GM12878 (cell line): ENCODE measurements around the gene PRH1. TPM values are rescaled to one million over a fixed set of nuclear protein-coding genes. Genes with fewer than 3 reads are reported as not detected.

ENCODE experiments used
- ATAC-seq: fragments of 200-7000 bp; cut with Tn5 transposase; 3 replicates; pipeline ENCODE4 v1.9.1; 2020; ENCODE audit warnings: mild to moderate bottlenecking, moderate library complexity
- BruUV-seq: library from RNA; stranded (reverse); fragments of 400-500 nt; replicated peaks from 2 replicates; lab custom pipeline; 2021; lab: Mats Ljungman, UMichigan
- CTCF ChIA-PET: fragments of 300-600 bp; sonication (Branson Sonifier 250); formaldehyde crosslinking; extraction: SDS; loops from one replicate; lab custom pipeline; 2021; ENCODE audit warnings: inconsistent platforms; lab: Yijun Ruan, JAX
- POLR2A ChIA-PET: fragments of 350-600 bp; formaldehyde crosslinking; extraction: SDS; loops from one replicate; lab custom pipeline; 2021; ENCODE audit warnings: inconsistent platforms; lab: Charles Lee
- RAD21 ChIA-PET: fragments of 300-600 bp; sonication (Branson Sonifier 250); formaldehyde crosslinking; loops from one replicate; lab custom pipeline; 2023; ENCODE audit warnings: antibody characterized with exemption; ENCODE audit not compliant: unreplicated experiment; lab: Charles Lee
- SMC1A ChIA-PET: fragments of 300-600 bp; sonication (Branson Sonifier 250); formaldehyde crosslinking; loops from one replicate; lab custom pipeline; 2023; ENCODE audit not compliant: unreplicated experiment, uncharacterized antibody; lab: Charles Lee
- DNase-seq: peaks from one replicate; pipeline ENCODE4 v3.0.0-alpha.2; 2011; ENCODE audit warnings: low read depth, low spot score
- FAIRE-seq: peaks from 3 replicates; lab custom pipeline; 2011; peaks lifted over from hg19 to GRCh38; lab: Jason Lieb, UNC
- H2AFZ ChIP-seq: 2 replicates; pipeline ENCODE4 v1.6.0; 2011; ENCODE audit warnings: low read depth, low read length, control low read depth; ENCODE audit not compliant: control insufficient read depth
- H3K27ac ChIP-seq: 2 replicates; pipeline ENCODE4 v1.5.1; 2011; ENCODE audit warnings: control low read depth; ENCODE audit not compliant: control insufficient read depth, insufficient read depth
- H3K27me3 ChIP-seq, 2 experiments: replicated peaks in 1 of 2; 2 replicates each; pipeline versions ENCODE4 v1.6.0 to v1.6.1; 2011; ENCODE audit warnings: low read length in 1 of 2; ENCODE audit not compliant: control insufficient read depth in 2 of 2, insufficient read depth in 2 of 2
- H3K36me3 ChIP-seq, 2 experiments: 2 replicates each; pipeline ENCODE4 v1.5.1; 2011; ENCODE audit warnings: low read length in 1 of 2; ENCODE audit not compliant: control insufficient read depth in 2 of 2, insufficient read depth in 2 of 2
- H3K4me1 ChIP-seq: 2 replicates; pipeline ENCODE4 v1.6.1; 2011; ENCODE audit warnings: mild to moderate bottlenecking, low read length, moderate library complexity, mixed read lengths; ENCODE audit not compliant: control insufficient read depth, insufficient read depth
- H3K4me2 ChIP-seq: 2 replicates; pipeline ENCODE4 v1.6.0; 2011; ENCODE audit warnings: control low read depth; ENCODE audit not compliant: control insufficient read depth, insufficient read depth
- H3K4me3 ChIP-seq: fragments of 200-600 bp; sonication (generic); 2 replicates; pipeline ENCODE4 v1.5.1; 2016
- H3K79me2 ChIP-seq: 2 replicates; pipeline ENCODE4 v1.6.0; 2011; ENCODE audit warnings: low read length; ENCODE audit not compliant: control insufficient read depth, insufficient read depth
- H3K9ac ChIP-seq: 2 replicates; pipeline ENCODE4 v1.8.0; 2011; ENCODE audit warnings: low read length, control low read depth, mixed read lengths; ENCODE audit not compliant: control insufficient read depth, insufficient read depth
- H3K9me3 ChIP-seq: replicated peaks from 3 replicates; pipeline ENCODE4 v1.5.1; 2011; ENCODE audit warnings: mild to moderate bottlenecking, low read length; ENCODE audit not compliant: control insufficient read depth, insufficient read depth
- H4K20me1 ChIP-seq: 2 replicates; pipeline ENCODE4 v1.6.0; 2011; ENCODE audit not compliant: control insufficient read depth, insufficient read depth
- BCL11A ChIP-seq: IDR thresholded peaks from 2 replicates; pipeline ENCODE4 v1.6.1; 2011; ENCODE audit warnings: low read depth, low read length
- CHD1 ChIP-seq: IDR thresholded peaks from 2 replicates; pipeline ENCODE4 v1.6.1; 2012; ENCODE audit warnings: low read depth, low read length, improper control_type of control experiment
- IRF4 ChIP-seq: IDR thresholded peaks from 2 replicates; pipeline ENCODE4 v1.6.1; 2011; ENCODE audit warnings: low read depth, low read length
- LARP7 ChIP-seq: fragments of 450-650 bp; IDR thresholded peaks from 2 replicates; pipeline ENCODE4 v1.6.1; 2017; ENCODE audit warnings: mild to moderate bottlenecking
- MXI1 ChIP-seq: fragments of 150-350 bp; IDR thresholded peaks from 2 replicates; pipeline ENCODE4 v1.6.1; 2011; ENCODE audit warnings: low read depth, mild to moderate bottlenecking, inconsistent platforms, low read length, improper control_type of control experiment
- MYB ChIP-seq: fragments of 150-350 bp; IDR thresholded peaks from 2 replicates; pipeline ENCODE4 v1.6.1; 2014; ENCODE audit warnings: mild to moderate bottlenecking, low read depth, low read length, borderline replicate concordance
- NFYA ChIP-seq: IDR thresholded peaks from 2 replicates; pipeline ENCODE4 v1.6.1; 2011; ENCODE audit warnings: low read depth, mild to moderate bottlenecking, low read length, improper control_type of control experiment, borderline replicate concordance
- RELA ChIP-seq: fragments of 450-650 bp; IDR thresholded peaks from 2 replicates; pipeline ENCODE4 v1.8.0; 2014; ENCODE audit warnings: borderline replicate concordance; ENCODE audit not compliant: partially characterized antibody
- SIN3A ChIP-seq: IDR thresholded peaks from 2 replicates; pipeline ENCODE4 v1.6.1; 2012; ENCODE audit warnings: low read depth, low read length, improper control_type of control experiment
- SMAD5 ChIP-seq: IDR thresholded peaks from 2 replicates; pipeline ENCODE4 v1.6.1; 2016; ENCODE audit warnings: antibody characterized with exemption, low read depth
- SMARCA5 ChIP-seq: fragments of 450-650 bp; IDR thresholded peaks from 2 replicates; pipeline ENCODE4 v1.6.1; 2017; ENCODE audit warnings: mild to moderate bottlenecking
- SP1 ChIP-seq: IDR thresholded peaks from one replicate; pipeline ENCODE4 v1.6.1; 2011; ENCODE audit warnings: low read depth, low read length
- STAT3 ChIP-seq: IDR thresholded peaks from 2 replicates; pipeline ENCODE4 v1.6.1; 2011; ENCODE audit warnings: low read depth, low read length, improper control_type of control experiment
- YY1 ChIP-seq: IDR thresholded peaks from 2 replicates; pipeline ENCODE4 v1.6.1; 2011; ENCODE audit warnings: low read depth, mild to moderate bottlenecking, low read length
- WGBS: methylation state at CpG from one replicate; pipeline ENCODE4 v1.1.6; 2016; ENCODE audit warnings: low lambda C conversion rate; ENCODE audit not compliant: insufficient replicate concordance, insufficient coverage; ENCODE audit errors: missing lambda C conversion rate; 5-methylcytosine and 5-hydroxymethylcytosine counted together
- in situ Hi-C: fragments of 300-500 bp; cut with MboI; formaldehyde crosslinking; loops from 9 replicates; pipeline ENCODE4 v1.14.3; 2018; ENCODE audit warnings: mixed read lengths
- intact Hi-C: fragments of 100-400 bp; cut with micrococcal nuclease; formaldehyde crosslinking; loops from one replicate; pipeline ENCODE4 v1.14.2; 2022; ENCODE audit not compliant: unreplicated experiment
- polyA plus RNA-seq, 11 experiments: library from polyadenylated mRNA; depleted of rRNA in 4 of 11; unstranded in 6 of 11; stranded (reverse) in 5 of 11; fragments of >200 nt; fragmentation: Nextera tagmentation in 4 of 11; fragmentation: Illumina TruSeq in 1 of 11; extraction: Ambion mirVana in 4 of 11; extraction: Trizol in 1 of 11; gene quantifications; 1 replicate in 1 of 11; 2 replicates in 10 of 11; pipeline versions ENCODE4 v1.2.1 to v1.2.3, GENCODE V29; 2011 to 2016; ENCODE audit warnings: inconsistent platforms in 2 of 11, missing spikeins in 2 of 11, low read depth in 1 of 11
- total RNA-seq, 4 experiments: library from RNA; depleted of rRNA in 3 of 4; stranded (reverse); fragments of >200 nt in 3 of 4; fragmentation: Illumina TruSeq in 1 of 4; extraction: Trizol in 1 of 4; gene quantifications; 2 replicates each; pipeline versions ENCODE4 v1.2.1 to v1.2.3, GENCODE V29; 2013 to 2021
- TF ChIP-seq, protein P1 (sequence below): IDR thresholded peaks from 2 replicates; pipeline ENCODE4 v1.6.1; 2011; ENCODE audit warnings: borderline replicate concordance, low read depth, mild to moderate bottlenecking, moderate library complexity, low read length; ENCODE audit not compliant: insufficient read depth, poor library complexity, severe bottlenecking
- TF ChIP-seq, protein P2 (sequence below): fragments of 450-650 bp; IDR thresholded peaks from 2 replicates; pipeline ENCODE4 v1.6.1; 2014; ENCODE audit warnings: mild to moderate bottlenecking

Gene PRH1
- total and polyA plus RNA-seq, 10 of the 15 experiments (the other 5 are each of a cell fraction or from before 2014, with no cell fraction given) = 2.5 to 26.3 (median 11.8) TPM

DNA sequence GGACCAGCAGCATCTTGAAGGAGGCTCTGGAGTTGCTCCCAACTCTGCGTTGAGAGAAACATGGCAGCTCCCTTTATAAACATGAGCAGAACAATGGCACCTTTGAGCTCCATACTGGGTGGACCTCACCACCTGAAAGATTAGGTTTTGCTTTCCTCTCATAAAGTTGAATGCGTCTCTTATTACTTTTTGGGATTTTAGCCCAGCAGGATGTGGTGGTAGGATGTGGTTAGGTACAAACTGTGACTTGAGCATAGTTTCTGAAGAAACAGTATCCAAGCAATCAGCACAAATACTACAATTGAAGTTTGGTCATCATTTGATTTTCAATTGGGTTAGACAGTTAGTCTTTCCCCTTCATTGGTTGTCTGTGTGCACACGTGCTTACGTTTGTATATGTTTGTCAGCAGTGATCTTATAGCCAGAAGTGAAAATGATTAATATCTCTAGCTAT lies 34.6 kb downstream of the PRH1 start, which contains the start of gene PRR4:
PRR4 (minus strand) TSS at position 51 of the 454 bp plus-strand sequence; CDS start at position 13, 38 bp downstream.
- no peak for DNase-seq
- no peak within 1 kb of the TSS for H3K9ac ChIP-seq
- TF ChIP-seq SP1 (no peak), YY1 (no peak), NFYA (no peak), BCL11A (no peak), SMARCA5 (no peak), MYB (no peak), CHD1 (no peak), MXI1 (no peak), SIN3A (no peak), SMAD5 (no peak), IRF4 (no peak), LARP7 (no peak), RELA (no peak), STAT3 (no peak)
- TF ChIP-seq, protein P1, sequence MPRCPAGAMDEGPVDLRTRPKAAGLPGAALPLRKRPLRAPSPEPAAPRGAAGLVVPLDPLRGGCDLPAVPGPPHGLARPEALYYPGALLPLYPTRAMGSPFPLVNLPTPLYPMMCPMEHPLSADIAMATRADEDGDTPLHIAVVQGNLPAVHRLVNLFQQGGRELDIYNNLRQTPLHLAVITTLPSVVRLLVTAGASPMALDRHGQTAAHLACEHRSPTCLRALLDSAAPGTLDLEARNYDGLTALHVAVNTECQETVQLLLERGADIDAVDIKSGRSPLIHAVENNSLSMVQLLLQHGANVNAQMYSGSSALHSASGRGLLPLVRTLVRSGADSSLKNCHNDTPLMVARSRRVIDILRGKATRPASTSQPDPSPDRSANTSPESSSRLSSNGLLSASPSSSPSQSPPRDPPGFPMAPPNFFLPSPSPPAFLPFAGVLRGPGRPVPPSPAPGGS = no peak
- TF ChIP-seq, protein P2, sequence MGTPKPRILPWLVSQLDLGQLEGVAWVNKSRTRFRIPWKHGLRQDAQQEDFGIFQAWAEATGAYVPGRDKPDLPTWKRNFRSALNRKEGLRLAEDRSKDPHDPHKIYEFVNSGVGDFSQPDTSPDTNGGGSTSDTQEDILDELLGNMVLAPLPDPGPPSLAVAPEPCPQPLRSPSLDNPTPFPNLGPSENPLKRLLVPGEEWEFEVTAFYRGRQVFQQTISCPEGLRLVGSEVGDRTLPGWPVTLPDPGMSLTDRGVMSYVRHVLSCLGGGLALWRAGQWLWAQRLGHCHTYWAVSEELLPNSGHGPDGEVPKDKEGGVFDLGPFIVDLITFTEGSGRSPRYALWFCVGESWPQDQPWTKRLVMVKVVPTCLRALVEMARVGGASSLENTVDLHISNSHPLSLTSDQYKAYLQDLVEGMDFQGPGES = no peak
- no peaks in the 10 kb centered on the region for H3K79me2 ChIP-seq
- H3K4me3 ChIP-seq = no peak within 1 kb of the TSS
- SMC1A ChIA-PET = no interaction called here
- peaks cover 0 to 2% of the 10 kb centered on the region in 2 experiments; a peak in 2 of 4 replicates for H3K36me3 ChIP-seq
- H3K4me2 ChIP-seq = no peak within 1 kb of the TSS
- no peak for FAIRE-seq
- no peaks in the 10 kb centered on the region for H4K20me1 ChIP-seq
- 91% methylated on average over 4 of the region's 4 CpGs for WGBS
- H3K4me1 ChIP-seq = no peaks in the 10 kb centered on the region
- BruUV-seq = no TSS peak
- CTCF ChIA-PET = no interaction called here
- H3K27ac ChIP-seq = no peak within 1 kb of the TSS
- ATAC-seq = no peak
- H3K27me3 ChIP-seq = no peaks in the 10 kb centered on the region
- in situ Hi-C loops (no loop called here), intact Hi-C loops (no loop called here)
- POLR2A ChIA-PET = no interaction called here
- no peaks in the 10 kb centered on the region for H3K9me3 ChIP-seq
- RAD21 ChIA-PET = no interaction called here
- no peak within 1 kb of the TSS for H2AFZ ChIP-seq
